ENCODE data around the gene HOXD1.

DNA sequence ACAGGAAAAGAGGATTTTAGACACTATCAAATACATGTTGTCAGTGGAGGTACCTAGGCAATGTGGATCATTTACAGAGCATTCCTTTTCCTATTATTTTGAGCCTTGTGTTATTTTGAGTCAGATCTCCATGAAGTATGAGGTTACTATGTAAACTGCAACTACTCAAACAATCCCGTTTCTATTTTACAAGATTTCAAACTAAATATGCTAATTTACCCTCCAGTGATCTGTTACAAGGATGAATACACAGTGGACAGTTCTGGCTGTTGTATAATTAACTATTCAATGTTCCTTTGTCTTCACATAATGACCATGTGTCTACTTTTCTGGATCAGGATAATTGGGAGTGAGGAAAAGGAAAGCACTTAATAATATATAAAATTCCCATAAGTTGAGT is 4.6 kb downstream of the HOXD1 start:
- TF ChIP-seq CTCF (IDR thresholded peaks at IDR 0.05) (no peak), POLR2A (IDR thresholded peaks at IDR 0.05) (no peak), POLR2AphosphoS5 (IDR thresholded peaks at IDR 0.05) (no peak), EP300 (IDR thresholded peaks at IDR 0.05) (no peak)
